GM21447 (cell line): ENCODE data around the gene CHN2.

Source experiments
- ATAC-seq: cut with Tn5 transposase; IDR thresholded peaks from one replicate; pipeline ENCODE4 v1.9.1; 2021; ENCODE audit not compliant: unreplicated experiment

Gene CHN2

DNA sequence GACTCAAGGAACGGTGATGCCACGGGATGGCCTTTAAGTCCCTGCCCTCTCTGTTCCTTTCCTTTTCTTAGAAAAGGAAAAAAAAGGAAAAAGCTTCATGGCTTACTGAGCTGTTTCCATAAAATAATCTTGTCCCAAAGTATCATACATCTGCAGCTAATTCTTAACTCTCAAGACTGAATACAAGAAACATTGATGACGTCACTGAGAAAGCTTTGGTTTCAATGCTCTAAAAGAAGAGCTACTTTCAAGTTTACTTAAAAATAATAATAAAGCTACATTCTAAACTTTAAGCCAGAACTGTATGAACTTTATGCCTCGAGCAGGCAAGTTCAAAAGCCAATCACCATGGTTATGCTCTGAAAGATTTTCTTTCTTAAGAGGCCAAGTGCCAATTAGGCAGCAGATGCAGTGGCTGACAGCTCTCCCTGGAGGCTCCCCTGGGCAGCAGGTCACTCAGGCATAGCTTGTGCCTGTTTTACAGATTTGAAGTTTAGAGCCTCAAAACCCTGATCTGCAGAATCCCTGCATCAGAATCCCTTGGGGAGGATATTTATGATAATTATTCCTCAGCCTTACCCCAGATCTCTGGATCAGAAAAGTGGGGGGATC is 165.0 kb downstream of the CHN2 start:
- no peak for ATAC-seq

DNA sequence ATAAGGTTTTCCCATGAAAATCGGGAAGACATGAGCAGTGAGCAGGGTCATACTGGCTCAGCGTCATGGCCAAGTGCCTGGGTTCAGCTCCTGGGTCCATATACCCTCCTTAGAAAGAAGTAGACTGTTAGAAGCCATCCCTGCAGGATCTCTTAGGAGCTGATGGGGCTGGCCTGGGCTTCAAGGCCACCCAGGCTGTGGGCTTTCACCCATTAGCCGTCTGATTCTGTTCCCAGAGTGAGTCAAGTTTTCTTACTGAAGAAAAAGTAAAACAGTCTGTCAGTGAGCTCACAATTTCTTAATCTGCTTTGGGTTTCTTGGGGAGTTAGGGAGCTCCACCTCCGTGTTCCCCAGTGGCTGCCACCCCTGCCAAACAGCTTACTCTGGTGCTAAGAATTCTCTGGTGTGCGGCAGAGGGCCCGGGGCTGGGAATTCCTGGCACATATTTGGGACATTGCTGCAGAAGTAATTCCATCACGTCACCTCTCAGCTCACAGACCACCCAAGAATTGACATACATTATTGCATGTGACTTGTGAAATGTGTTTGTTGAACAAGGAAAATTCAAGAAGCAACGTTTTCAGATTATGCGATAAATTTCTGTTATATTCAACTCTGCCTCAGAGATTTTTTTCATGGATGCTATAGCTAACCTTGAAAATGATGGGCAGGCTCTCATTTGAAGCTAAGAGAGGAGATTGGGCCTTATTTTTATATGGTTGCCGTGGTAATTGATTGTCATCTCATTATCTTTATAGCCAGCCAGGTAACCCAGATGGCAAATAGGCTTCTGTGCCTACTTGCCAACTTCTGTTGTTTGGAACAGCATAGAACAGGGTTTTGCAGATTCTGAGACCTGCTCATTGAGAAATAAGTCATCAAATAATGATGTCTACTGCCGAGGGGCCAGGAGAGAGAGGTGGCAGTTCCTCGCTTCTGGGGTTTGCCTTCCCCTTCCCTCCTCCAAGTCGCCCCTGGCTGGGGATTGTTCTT is 166.4 kb downstream of the CHN2 start:
- ATAC-seq: no peak

DNA sequence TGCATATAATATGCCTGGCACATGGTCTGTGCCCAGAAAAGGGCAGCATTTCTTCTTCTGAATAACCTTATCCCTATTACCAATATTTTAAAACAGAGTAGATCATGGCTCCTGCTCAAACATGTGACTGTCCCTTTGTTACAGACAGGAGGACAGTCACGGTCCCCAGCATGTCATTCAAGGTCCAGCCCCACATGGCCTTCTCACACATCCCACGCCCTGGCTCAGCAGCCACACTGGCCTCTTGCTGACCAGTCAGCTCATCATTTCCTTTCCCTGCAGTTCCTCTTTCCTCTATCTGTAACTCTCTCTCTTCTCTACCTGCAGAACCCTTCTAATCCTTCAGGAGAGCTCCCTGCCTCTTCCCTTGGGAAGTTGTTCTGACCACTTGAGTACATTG is 167.8 kb downstream of the CHN2 start:
- ATAC-seq: no peak

DNA sequence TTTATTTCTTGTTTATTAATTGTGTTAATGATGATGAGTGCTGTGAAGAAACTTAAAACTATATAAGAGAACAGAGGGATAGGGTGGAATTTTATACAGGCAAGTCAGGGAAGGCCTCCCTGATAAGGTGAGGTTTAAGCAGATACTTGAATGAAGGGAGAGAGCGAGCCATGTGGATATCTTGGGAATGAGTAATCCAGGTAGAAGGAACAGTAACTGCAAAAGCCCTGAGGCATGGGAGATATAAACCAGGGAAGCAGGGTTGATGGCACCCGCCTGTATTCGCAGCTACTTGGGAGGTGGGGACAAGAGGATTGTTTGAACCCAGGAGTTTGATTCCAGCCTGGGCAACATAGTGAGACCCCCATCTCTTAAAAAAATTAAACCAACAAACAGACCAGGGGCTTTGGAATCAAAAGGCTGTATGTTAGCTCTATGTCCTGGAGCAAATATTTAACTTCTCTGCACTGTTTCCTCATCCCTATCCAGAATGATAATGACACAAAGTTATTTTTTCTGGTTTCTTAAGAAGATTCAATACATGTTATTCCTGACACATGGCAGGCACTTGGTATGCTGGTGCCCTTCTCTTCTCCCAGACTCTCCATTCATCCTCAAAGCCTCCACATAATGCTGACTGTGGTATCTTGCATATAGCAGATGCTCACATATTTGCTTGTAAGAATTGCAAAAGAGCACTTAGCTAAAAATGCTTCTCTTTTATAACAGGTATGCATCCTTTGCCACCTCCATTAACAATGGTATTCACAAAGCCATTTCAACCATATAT is 169.3 kb downstream of the CHN2 start:
- ATAC-seq: no peak

DNA sequence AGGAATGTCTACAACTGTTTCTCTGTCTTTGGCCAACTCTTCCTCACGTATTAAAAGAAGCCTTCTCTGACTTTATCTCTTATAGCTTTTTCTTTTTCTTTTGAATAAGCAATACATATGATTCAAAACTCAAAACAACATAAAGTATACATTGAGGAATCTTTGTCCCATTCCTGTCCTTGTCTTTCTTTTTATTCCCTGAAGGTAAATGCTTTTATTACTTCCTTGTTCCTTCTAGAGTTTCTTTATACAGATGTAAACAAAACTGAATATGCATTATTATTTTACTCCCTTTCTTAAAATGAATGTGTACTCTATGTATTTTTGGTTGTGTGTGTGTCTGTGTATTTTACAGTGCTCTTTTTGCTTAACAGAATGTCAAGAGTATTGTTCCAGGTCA is 170.1 kb downstream of the CHN2 start:
- no peak for ATAC-seq

DNA sequence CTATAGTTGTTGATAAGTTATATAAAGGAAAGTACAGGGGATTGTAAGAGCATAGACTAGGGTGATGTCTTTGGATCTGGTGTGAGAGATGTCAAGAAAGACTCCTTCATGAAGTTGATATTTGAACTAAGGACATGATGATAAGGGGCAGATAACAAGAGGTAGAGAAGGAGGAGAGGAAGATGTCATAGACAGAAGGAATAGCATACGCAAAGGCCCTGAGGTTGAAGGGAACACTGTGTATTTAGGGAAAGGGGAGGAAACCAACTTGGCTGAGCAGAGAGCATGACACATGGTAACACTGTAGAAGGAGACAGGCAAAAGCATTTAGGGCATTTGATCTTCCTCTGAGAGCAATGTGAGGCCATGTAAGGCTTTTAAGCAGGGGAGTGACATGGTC is 170.8 kb downstream of the CHN2 start:
- ATAC-seq: no peak

DNA sequence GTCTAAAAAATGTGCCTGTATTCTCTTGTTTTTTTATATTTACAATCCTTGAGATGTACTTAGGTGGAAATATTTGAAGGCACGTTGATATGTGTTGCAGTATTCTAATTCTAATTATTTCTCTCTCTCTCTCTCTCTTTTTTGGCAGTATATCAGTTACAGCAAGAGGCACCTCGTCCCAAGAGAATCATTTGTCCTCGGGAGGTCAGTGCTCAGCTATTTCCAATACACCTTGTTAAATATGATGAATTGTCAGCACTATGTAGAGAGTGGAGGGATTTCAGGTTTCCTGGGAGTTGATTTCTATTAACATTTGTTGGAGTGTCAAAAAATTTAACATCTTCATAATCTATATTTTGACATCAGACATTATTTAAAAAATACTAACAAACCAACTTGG is 173.2 kb downstream of the CHN2 start:
- no peak for ATAC-seq

DNA sequence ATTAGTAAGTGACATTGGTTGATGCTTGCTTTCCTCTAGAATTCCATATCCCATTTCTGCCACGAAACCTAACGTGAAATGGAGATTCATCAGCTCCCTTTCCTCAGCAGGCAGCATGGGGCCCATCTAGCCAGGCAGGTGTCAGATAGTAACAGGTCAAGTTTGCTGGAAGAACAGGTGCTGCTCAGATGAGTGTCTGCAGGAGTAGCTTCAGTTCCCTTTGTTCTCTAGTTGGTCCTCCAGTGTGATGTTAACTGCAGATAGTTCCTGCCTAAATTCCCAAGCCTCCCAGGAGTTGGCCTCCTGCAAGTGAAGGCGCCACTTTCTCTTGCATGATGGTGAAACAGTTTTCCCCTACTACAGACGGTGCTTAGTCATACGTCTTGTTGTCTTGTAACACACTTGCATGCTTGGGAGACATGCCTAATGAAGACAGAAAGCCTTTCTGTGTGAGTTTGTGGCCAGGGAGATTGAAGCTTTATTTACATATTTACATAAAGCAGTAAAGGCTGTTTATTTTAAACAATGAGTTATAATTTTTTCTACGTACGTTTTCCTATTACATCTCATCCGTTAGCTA is 175.4 kb downstream of the CHN2 start:
- no peak for ATAC-seq

DNA sequence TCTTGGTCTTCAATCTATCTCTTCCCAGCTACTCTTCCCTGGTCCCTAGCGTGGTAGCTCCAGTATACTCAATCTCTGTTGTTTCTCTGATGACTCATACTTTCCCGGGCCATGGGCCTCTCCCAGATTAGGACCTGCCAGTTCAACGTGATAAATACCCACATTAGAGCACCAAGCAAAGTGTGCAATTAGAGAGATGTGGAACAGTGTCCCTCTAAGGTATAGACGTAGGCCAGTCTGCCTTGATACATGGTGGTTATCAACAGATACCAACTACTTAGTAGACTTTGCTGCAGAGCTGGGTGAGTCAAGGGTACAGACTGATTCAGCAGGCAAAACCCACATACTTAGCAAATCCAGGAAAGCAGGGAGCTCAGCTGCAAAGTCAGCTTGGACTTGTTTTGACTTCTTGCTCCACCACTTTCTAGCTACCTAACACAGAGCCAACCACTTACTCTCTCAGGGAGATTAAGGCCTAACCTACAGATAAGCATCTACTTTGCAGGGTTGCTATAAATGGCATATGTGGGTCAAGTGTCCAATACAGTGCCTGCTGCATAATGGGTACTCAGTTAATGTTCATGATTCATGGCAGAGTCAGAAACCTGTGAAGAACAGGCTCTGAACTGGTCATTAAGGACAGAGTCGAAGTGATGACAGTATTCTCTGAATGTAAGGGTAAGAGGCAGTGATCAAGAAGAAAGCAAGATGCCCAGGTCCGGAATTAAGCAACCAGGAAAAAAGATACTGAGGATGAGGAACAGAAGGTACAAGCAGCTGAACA is 176.1 kb downstream of the CHN2 start:
- ATAC-seq: no peak

DNA sequence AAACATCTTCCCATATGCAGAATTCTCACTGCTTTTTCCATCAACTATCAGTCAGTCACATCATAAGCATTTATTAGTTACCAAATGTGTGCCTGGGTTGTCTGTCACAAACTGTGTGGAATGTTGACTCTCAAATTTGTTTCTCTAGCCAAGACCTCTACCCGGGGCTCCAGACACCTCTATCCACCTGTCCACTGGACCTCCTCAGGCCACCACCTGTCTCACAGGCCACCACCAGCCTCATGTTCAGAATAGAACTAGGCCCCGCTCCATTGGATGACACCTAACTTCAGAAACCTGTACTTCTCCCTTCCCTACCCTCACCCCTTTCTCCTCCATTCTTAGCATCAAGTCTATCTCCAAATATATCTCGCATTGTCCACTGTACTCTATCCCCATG is 176.9 kb downstream of the CHN2 start:
- no peak for ATAC-seq

DNA sequence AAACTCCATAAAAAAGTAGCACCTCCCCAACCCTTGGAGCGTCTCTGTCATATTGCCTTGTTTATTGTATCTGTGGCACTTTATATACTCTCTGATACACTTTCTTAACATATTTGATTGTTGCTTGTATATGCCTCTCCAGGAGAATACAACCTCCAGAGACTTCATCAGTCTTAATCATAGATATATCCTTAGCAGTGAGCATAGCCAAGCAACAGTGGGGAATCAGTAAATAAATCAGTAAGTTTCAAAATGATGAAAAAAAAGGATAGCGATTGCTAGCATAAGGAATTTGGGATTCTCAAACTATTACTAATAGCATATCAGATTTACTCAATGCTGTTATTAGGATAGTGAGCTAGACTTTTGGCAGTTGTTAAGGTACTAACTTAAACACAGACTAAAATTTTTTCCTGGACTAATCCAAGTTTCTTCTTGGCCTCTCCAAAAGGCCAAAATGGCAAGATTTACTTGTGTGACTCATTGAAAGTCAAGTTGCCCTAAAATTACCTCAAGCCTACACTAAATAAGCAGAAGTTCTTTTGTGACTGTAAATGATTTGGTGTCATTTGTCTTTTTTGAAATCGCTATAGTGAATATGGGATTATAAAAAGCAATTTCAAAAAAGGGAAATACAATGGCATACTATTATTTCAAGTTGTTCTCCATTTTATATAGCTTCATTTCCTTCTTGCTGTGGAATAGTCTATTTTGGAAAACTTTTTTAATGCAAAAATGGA is 177.9 kb downstream of the CHN2 start:
- ATAC-seq: no peak

DNA sequence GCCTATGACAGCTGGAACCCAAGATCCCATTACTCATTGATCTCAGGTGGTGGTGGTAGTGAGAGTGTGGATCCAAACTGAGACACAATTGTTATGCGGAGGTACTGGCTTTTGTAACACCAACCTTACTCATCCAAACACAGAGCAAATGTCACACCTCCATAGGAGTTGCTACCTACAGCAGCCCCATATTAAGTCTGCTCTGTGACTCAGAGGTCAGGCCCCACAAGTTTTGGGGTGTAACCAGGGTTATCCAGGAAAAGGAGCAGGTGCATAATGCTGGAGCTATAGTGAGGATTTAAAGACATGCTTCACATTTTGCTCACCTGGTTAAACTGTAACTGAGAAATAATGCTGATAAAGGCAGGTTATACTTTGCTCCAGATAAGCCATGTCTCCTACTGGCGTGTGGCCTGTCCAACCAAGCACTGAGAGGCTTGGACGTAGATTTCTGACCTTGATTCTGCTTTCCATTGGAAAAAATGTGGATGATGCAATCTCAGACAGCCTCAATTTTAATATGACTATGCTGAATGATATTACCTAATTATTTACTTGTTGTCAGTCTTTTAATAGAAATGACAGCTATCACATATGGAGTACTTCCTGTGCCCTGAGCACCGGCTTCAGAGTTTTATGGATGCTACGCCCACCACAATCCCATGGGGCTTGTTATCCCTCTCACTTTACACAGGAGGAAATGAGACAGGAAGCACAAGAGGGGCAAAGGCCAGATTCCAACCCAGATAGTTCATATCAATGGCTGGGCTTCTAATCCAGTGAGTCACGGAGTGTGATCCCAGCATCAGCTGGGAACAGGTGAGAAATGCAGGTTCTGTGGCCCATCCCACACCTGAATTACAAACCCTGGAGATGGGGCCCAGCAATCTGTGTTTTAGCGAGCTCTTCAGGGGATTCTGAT is 181.3 kb downstream of the CHN2 start:
- ATAC-seq: no peak

DNA sequence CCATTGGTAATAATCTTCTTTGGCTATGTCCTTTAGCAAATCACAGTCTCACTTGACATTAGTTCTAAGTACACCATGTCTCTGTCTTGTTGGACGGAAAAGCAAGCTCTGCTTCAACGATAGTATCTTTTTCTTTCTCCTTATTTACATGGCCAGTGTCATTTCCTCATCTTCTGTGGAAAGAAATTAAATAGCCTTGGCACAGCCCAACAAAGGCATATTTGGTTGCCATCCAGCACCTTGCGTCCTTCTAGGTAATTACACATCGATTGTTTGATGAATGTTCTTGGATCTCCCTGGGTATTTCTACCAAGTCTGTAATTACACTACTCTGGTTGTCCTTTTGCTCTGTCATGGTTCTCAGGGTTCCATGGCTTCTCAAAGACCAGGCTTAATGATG is 183.1 kb downstream of the CHN2 start:
- no peak for ATAC-seq

DNA sequence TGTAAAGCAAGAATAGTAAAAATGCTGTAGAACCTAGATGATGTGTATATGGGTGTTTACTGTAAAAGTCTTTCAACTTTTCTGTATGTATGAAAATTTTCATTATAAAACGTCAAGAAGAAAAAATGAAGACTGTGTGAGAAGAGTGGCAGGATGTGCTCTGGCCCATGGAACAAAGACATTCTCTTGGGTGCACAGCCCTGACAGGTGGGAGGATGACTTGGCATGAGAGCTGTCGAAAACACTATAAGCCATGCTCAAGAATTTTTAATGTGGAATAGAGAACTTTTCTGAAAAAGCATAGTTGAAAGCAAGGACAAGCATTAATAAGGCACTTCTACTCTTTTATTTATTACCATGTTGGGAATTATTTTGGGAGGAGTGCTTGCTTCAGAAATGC is 185.0 kb downstream of the CHN2 start:
- no peak for ATAC-seq

DNA sequence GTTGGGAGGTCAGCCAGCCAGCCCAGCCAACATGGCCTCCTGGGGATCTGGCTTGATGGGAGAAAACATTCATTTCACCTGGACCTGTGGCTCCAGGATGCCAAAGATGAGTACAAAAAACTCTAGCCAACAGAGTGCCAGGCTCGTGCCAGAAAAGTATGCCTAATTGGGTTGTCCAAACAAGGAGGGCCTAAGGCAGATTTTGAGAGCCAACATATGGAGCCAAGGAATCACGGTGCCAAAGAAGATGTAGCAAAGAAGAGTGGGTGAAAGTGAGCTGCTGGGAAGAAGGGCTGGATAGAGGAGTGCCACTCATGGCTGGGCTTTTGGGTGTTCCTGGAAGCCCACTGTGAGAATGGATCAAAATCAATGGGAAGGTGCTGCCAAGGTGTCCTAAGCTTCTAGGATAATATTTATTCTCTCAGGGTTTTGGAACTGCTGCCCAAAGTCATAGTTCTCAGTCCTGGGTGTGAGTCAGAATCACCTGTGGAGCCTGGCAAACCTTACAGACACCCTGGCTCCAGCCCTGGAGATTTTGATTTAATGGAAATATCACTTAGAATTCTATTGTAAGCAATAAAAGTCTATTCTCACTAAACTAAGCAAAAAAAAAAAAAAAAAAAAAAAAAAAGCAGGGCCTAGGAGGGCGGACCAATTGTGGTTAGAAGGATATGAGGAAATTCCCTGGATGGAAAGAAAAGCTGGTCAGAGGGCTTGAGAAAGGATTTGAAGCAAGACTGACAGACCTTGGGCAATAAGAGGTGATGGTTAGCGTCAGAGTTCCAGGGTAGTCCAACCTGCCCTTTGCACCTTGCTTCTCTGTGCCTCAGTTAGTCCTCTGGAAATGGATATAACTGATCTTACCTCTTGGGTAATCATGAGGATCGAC is 186.9 kb downstream of the CHN2 start:
- no peak for ATAC-seq

DNA sequence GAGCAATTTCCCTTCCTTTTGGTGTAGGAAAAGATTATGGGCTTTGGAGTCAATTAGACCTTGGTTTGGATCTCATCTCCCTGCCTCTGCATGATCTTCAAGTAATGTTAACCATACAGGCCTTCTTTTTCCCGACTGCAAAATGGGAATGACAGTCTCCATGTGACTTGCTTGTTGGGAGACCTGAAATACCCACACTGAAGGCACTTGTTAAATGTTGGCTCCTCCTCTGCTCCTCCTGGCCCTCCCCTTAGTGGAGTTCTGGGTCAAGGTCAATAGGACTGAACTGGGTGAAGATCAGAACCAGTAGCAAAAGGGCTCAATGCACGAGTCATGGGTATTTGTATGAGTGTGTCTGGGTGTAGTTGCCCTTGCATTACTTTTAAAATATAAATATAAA is 189.7 kb downstream of the CHN2 start:
- no peak for ATAC-seq

DNA sequence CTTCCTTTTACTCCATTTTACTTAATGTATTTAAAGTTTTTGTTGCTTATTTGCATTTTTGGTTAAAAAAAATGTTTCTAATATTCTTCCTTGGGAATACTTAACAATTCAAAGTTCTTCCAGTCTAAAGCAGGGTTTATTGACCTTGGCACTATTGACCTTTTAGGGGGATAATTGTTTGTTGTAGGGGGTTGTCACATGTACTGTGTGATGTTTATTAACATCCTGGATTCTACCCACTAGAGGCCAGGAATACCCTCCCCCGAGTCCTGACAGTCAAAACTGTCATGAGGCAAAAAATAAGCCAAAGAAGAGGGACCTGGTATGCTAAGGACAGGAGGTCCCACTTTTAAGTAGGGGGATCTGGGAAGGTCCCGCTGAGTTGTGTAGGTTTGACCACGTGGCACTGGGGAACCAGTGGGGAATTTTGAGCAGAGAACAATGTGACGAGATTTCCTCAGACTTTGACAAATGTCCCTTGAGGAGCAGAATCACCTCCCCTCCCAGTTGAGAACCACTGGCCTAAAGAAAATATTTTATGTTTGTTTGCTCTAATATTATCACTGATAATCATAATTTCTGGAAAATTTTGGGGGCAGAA is 190.7 kb downstream of the CHN2 start:
- no peak for ATAC-seq
